OCI-LY1 (cell line): ENCODE measurements around the gene WRNIP1.

ENCODE experiments used
- H2AFZ ChIP-seq: fragments of 200-600 bp; sonication (generic), shearing (Covaris generic); 2 replicates; pipeline ENCODE4 v1.6.0; 2014; ENCODE audit warnings: antibody characterized with exemption, mild to moderate bottlenecking, low read length
- H3F3A ChIP-seq: fragments of 200-600 bp; sonication (generic), shearing (Covaris generic); 2 replicates; pipeline ENCODE4 v1.6.0; 2014; ENCODE audit warnings: mild to moderate bottlenecking, antibody characterized with exemption, low read length, moderate library complexity; ENCODE audit not compliant: insufficient read depth
- H3K27ac ChIP-seq: fragments of 200-600 bp; sonication (generic); 2 replicates; pipeline ENCODE4 v1.5.1; 2014; ENCODE audit warnings: low read length, mixed run types, mild to moderate bottlenecking, low read depth; ENCODE audit not compliant: poor library complexity, severe bottlenecking
- H3K27me3 ChIP-seq: fragments of 200-600 bp; sonication (generic); 2 replicates; pipeline ENCODE4 v1.6.0; 2014; ENCODE audit warnings: antibody characterized with exemption, mild to moderate bottlenecking, low read length, moderate library complexity; ENCODE audit not compliant: insufficient read depth
- H3K36me3 ChIP-seq: fragments of 200-600 bp; sonication (generic); 2 replicates; pipeline ENCODE4 v1.6.1; 2014; ENCODE audit warnings: mild to moderate bottlenecking, antibody characterized with exemption, low read length, moderate library complexity, mixed read lengths; ENCODE audit not compliant: insufficient read depth
- H3K4me1 ChIP-seq: fragments of 200-600 bp; sonication (generic); 2 replicates; pipeline ENCODE4 v1.5.1; 2014; ENCODE audit warnings: mild to moderate bottlenecking, low read length, moderate library complexity; ENCODE audit not compliant: insufficient read depth, severe bottlenecking
- H3K4me2 ChIP-seq: fragments of 200-600 bp; sonication (generic), shearing (Covaris generic); 2 replicates; pipeline ENCODE4 v1.6.1; 2014; ENCODE audit warnings: low read length
- H3K4me3 ChIP-seq: fragments of 200-600 bp; sonication (generic); 2 replicates; pipeline ENCODE4 v1.5.1; 2014; ENCODE audit warnings: low read length, low read depth, mild to moderate bottlenecking, mixed read lengths; ENCODE audit not compliant: poor library complexity, severe bottlenecking
- H3K79me2 ChIP-seq: fragments of 200-600 bp; shearing (Covaris generic); 2 replicates; pipeline ENCODE4 v1.6.1; 2016; ENCODE audit warnings: mixed run types, low read length, mixed read lengths; ENCODE audit not compliant: insufficient read depth
- H3K9ac ChIP-seq: fragments of 200-600 bp; sonication (generic), shearing (Covaris generic); 2 replicates; pipeline ENCODE4 v1.6.1; 2014; ENCODE audit warnings: mild to moderate bottlenecking, low read length, mixed read lengths
- H3K9me2 ChIP-seq: fragments of 200-600 bp; sonication (generic), shearing (Covaris generic); 2 replicates; pipeline ENCODE4 v1.6.1; 2014; ENCODE audit warnings: low read depth, mild to moderate bottlenecking, low read length, mixed read lengths
- H3K9me3 ChIP-seq: fragments of 200-600 bp; shearing (Covaris generic); 2 replicates; pipeline ENCODE4 v1.6.1; 2014; ENCODE audit warnings: low read length, mixed read lengths
- H4K20me1 ChIP-seq: fragments of 200-600 bp; sonication (generic), shearing (Covaris generic); 2 replicates; pipeline ENCODE4 v1.6.0; 2016; ENCODE audit warnings: mild to moderate bottlenecking, low read length; ENCODE audit not compliant: insufficient read depth
- EZH2 ChIP-seq: fragments of 200-600 bp; sonication (generic), shearing (Covaris generic); IDR thresholded peaks from 2 replicates; pipeline ENCODE4 v1.8.0; 2017; ENCODE audit warnings: borderline replicate concordance, mixed run types, mild to moderate bottlenecking, antibody characterized with exemption, low read length, moderate library complexity, mixed read lengths
- TF ChIP-seq, protein P1 (sequence below): fragments of 200-600 bp; sonication (generic), shearing (Covaris generic); IDR thresholded peaks from 2 replicates; pipeline ENCODE4 v1.5.1; 2017; ENCODE audit warnings: mild to moderate bottlenecking, antibody characterized with exemption, low read length, moderate library complexity, mixed read lengths

The WRNIP1 gene

GRCh38 chr6:2740581-2740980 is 24.6 kb upstream of the WRNIP1 start:
- H3K4me2 ChIP-seq: no peak overlapping the region
- TF ChIP-seq, protein P1, sequence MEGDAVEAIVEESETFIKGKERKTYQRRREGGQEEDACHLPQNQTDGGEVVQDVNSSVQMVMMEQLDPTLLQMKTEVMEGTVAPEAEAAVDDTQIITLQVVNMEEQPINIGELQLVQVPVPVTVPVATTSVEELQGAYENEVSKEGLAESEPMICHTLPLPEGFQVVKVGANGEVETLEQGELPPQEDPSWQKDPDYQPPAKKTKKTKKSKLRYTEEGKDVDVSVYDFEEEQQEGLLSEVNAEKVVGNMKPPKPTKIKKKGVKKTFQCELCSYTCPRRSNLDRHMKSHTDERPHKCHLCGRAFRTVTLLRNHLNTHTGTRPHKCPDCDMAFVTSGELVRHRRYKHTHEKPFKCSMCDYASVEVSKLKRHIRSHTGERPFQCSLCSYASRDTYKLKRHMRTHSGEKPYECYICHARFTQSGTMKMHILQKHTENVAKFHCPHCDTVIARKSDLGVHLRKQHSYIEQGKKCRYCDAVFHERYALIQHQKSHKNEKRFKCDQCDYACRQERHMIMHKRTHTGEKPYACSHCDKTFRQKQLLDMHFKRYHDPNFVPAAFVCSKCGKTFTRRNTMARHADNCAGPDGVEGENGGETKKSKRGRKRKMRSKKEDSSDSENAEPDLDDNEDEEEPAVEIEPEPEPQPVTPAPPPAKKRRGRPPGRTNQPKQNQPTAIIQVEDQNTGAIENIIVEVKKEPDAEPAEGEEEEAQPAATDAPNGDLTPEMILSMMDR: no peak
- TF ChIP-seq EZH2: no peak
- no peaks in the 10 kb centered on the region for H3K79me2 ChIP-seq
- no peaks in the 10 kb centered on the region for H3K27me3 ChIP-seq
- H3K4me1 ChIP-seq: no peaks in the 10 kb centered on the region
- no peaks in the 10 kb centered on the region for H4K20me1 ChIP-seq
- no peaks in the 10 kb centered on the region for H3K9me3 ChIP-seq
- H2AFZ ChIP-seq: no peak overlapping the region
- H3K4me3 ChIP-seq: no peak overlapping the region
- no peaks in the 10 kb centered on the region for H3K36me3 ChIP-seq
- H3K27ac ChIP-seq: no peak overlapping the region
- no peak overlapping the region for H3K9ac ChIP-seq
- no peaks in the 10 kb centered on the region for H3F3A ChIP-seq
- no peaks in the 10 kb centered on the region for H3K9me2 ChIP-seq

DNA sequence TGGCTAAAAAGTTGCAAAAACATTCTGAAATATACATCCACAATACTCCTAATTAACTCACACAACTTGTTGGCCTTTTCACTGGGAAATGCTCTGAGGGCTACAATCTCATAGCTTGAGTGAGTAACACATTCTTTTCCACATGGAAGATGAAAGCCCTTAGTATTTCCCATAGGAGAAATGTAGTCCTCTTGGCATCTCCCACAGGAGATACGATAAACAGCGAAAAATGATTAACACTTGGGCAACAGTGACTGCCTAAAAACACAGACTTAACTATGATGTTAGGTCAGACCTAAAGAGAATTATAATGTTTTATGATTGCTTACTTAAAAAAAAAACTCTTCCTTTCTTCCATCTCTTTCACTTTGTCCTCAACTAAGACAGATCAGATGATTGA is 23.4 kb upstream of the WRNIP1 start:
- Histone ChIP-seq H3K36me3 (no peaks in the 10 kb centered on the region), H3K4me3 (no peak overlapping the region), H3K9me2 (no peaks in the 10 kb centered on the region), H3K9ac (no peak overlapping the region), H2AFZ (no peak overlapping the region), H3K4me1 (no peaks in the 10 kb centered on the region), H3K27me3 (no peaks in the 10 kb centered on the region), H3K79me2 (no peaks in the 10 kb centered on the region), H3K27ac (no peak overlapping the region), H3F3A (no peaks in the 10 kb centered on the region), H3K9me3 (no peaks in the 10 kb centered on the region), H4K20me1 (no peaks in the 10 kb centered on the region), H3K4me2 (no peak overlapping the region)
- TF ChIP-seq, protein P1: no peak
- TF ChIP-seq EZH2: no peak

DNA sequence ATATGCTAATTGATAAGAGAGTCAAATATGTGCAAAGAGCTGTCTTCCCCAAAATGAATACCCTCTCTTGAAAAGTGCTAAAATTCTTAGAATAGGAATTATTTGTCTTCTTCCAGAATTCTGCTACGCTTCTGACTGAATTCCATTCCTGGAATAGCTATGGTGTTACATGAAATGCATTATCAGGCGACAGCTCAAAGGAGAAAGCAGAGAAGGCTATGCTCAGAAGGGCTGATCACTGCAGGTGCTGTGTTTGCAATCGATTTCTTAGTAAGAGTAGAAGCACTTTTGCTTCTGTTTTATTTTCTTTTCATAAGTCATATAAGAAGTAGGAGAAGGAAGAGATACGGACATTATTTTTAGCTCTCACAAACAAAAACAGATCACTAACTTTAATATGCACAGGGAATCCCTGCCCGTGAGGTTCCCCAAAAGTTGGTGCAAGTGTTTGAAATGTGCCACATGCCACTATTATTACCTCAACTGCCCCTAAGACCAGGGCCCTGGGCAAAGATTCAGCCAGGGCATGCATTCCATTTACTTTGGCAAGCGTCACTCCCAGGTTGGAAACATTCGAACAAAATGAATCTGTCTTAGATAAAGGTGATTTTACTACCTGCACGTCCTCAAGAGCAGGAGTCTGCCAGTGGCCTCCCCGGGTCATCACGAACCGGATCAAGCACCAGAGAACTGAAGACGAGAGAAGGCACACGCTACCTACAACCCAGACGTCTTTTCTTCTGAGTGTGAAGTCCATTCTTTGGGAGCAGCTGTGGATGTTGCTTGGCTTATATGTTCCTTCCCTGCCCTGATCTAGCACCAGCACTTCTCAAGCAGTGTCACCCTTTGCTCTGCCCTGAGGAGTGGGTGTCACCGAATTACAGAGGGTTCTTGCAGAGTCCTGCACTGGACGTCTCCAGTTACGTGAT is 21.6 kb upstream of the WRNIP1 start:
- no peaks in the 10 kb centered on the region for H3K27me3 ChIP-seq
- no peaks in the 10 kb centered on the region for H3F3A ChIP-seq
- no peak overlapping the region for H3K27ac ChIP-seq
- no peak overlapping the region for H3K4me2 ChIP-seq
- H4K20me1 ChIP-seq: no peaks in the 10 kb centered on the region
- no peaks in the 10 kb centered on the region for H3K36me3 ChIP-seq
- TF ChIP-seq EZH2: no peak
- TF ChIP-seq, protein P1: no peak
- H3K4me3 ChIP-seq: no peak overlapping the region
- no peaks in the 10 kb centered on the region for H3K9me2 ChIP-seq
- no peaks in the 10 kb centered on the region for H3K4me1 ChIP-seq
- no peaks in the 10 kb centered on the region for H3K79me2 ChIP-seq
- no peaks in the 10 kb centered on the region for H3K9me3 ChIP-seq
- H3K9ac ChIP-seq: no peak overlapping the region
- no peak overlapping the region for H2AFZ ChIP-seq
